ENCODE results near the gene DPEP2NB.

- TF ChIP-seq CTCF (conservative IDR thresholded peaks at IDR 0.05 in 1 of 2, IDR thresholded peaks at IDR 0.05 in 1 of 2; ENCODE audit: low read depth in 1 of 2, low read length in 2 of 2) = no peak
- no peak for TF ChIP-seq EZH2 (IDR thresholded peaks at IDR 0.05; ENCODE audit: low read length, missing control alignments)
Measured at GRCh38 chr16:67965668-67966548, 49.8 kb downstream of the DPEP2NB start.
